ENCODE data around the gene TMEM179.

The TMEM179 gene

DNA sequence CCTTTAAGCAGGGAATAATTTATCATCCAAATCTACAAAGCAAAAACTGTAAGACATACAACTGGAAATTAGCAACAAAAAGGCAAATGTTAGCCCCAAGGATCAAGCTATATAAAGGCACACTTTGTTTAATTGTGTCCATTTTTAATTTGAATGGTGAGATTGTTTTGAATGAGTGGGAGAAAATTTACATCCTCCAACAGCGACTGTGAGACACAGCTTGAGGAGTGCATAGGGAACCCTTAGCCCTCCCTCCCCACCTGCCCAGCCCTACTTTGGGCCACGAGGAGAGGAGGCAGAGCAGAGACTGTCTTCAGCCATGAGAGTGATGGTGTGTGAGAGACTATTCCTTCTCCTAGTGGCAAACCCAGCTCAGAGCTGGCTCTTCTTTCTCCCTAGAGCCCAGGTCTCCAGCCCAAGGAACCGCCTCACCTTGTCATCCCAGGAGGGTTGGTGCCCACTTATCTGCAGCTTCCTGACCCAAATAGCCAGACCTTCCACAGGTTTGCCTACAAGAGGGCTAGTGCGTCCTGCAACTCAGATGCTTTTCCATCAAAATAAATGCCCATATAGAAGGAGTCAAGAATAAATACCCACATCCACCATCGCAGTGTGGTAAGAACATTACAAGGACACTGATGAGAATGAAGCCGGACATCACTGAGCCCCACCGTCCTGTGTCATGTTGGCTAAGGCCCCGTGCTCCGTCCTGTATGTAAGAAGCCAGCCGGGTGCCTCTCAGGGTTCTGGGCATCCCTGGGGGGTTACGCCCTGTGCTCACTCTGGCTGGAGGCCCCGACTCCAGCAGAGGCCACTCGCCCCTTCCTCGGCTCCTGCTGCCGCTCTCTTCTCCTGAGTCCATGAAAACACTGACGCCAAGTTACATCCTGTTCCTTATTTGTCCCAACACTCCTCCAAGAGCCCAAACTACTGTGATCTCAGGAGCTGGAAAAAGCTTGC lies 61.4 kb downstream of the TMEM179 start:
- no CpG with 5 or more reads among the region's 16 CpGs for WGBS (ENCODE audit: insufficient coverage, insufficient read length)
- Histone ChIP-seq H3K27ac (ENCODE audit: low read length) (no peak overlapping the region), H3K4me3 (ENCODE audit: low read length) (no peak overlapping the region), H3K9me3 (ENCODE audit: control insufficient read depth, insufficient read depth, low read length) (no peaks in the 10 kb centered on the region), H3K4me1 (ENCODE audit: control insufficient read depth, insufficient read depth, low read length) (peaks cover 2% of the 10 kb centered on the region; the same call in 1 of the 2 replicates), H3K27me3 (ENCODE audit: control insufficient read depth, insufficient read depth, low read length) (no peaks in the 10 kb centered on the region), H3K36me3 (ENCODE audit: control insufficient read depth, insufficient read depth, low read length) (no peaks in the 10 kb centered on the region)
- no peak for DNase-seq (ENCODE audit: low read depth, low spot score)

DNA sequence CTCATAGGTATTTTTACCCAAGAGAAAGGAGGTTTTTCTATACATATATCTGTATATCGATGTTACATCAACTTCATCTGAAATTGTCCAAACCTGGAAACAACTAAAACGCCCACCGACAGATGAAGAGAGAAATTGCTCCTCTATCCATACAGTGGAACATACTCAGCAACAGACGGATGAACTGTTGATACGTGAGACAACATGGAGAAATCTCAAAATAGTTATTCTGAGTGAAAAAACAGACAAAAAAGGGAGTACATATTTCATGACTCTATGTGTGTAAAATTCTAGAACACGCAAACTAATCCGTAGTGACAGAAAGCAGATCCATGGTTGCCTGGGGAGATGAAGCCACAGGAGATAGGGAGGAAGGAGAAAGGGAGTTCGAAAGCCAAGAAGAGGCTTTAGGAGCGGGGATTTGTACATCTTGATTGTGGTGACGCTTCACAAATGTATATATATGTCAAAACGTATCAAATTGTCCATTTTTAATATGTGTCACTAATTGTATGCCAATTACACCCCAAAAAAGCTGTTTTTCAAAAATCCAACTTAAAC lies 62.6 kb downstream of the TMEM179 start:
- H3K9me3 ChIP-seq (ENCODE audit: control insufficient read depth, insufficient read depth, low read length) = no peaks in the 10 kb centered on the region

More for the DNA sequence above, 62.6 kb downstream of the TMEM179 start:
- no CpG with 5 or more reads among the region's 11 CpGs for WGBS (ENCODE audit: insufficient coverage, insufficient read length)
- H3K36me3 ChIP-seq (ENCODE audit: control insufficient read depth, insufficient read depth, low read length) = no peaks in the 10 kb centered on the region
- no peak for DNase-seq (ENCODE audit: low read depth, low spot score)
- no peak overlapping the region for H3K4me3 ChIP-seq (ENCODE audit: low read length)
- H3K27ac ChIP-seq (ENCODE audit: low read length) = no peak overlapping the region
- peaks cover 2% of the 10 kb centered on the region; the same call in 1 of the 2 replicates for H3K4me1 ChIP-seq (ENCODE audit: control insufficient read depth, insufficient read depth, low read length)
- H3K27me3 ChIP-seq (ENCODE audit: control insufficient read depth, insufficient read depth, low read length) = no peaks in the 10 kb centered on the region; the same call in 1 of the 2 replicates

Data from iPS DF 6.9 (cell line).